IPS-20b (cell line): ENCODE results near the gene MIPEP.

Source experiments
- H3K27ac ChIP-seq: one replicate; pipeline ENCODE4 v1.5.1; 2013; ENCODE audit warnings: low read length
- H3K27me3 ChIP-seq: 2 replicates; pipeline ENCODE4 v1.6.1; 2013; ENCODE audit warnings: mild to moderate bottlenecking, low read length, inconsistent platforms; ENCODE audit not compliant: insufficient read depth
- H3K36me3 ChIP-seq: 2 replicates; pipeline ENCODE4 v1.6.1; 2013; ENCODE audit warnings: low read depth, mild to moderate bottlenecking, inconsistent platforms, low read length, moderate library complexity; ENCODE audit not compliant: insufficient read depth
- H3K4me1 ChIP-seq: 2 replicates; pipeline ENCODE4 v1.6.1; 2013; ENCODE audit warnings: mild to moderate bottlenecking, control low read depth, inconsistent platforms, low read length, moderate library complexity; ENCODE audit not compliant: insufficient read depth
- H3K4me3 ChIP-seq: 2 replicates; pipeline ENCODE4 v1.5.1; 2013; ENCODE audit warnings: mild to moderate bottlenecking, low read length, inconsistent platforms
- H3K9ac ChIP-seq: 2 replicates; pipeline ENCODE4 v1.6.1; 2013; ENCODE audit warnings: low read depth, mild to moderate bottlenecking, inconsistent platforms, low read length, moderate library complexity
- H3K9me3 ChIP-seq: 2 replicates; pipeline ENCODE4 v1.6.1; 2013; ENCODE audit warnings: mild to moderate bottlenecking, low read depth, low read length, inconsistent platforms; ENCODE audit not compliant: insufficient read depth

MIPEP gene

GRCh38 chr13:23735329-23735728, 153.9 kb downstream of the MIPEP start:
- Histone ChIP-seq H3K4me3 (no peak overlapping the region), H3K36me3 (no peaks in the 10 kb centered on the region)

GRCh38 chr13:23731709-23732108, 157.5 kb downstream of the MIPEP start:
- H3K4me1 ChIP-seq: peaks cover 3% of the 10 kb centered on the region; the same call in 1 of the 2 replicates
- H3K27ac ChIP-seq: no peak overlapping the region
- no peaks in the 10 kb centered on the region for H3K36me3 ChIP-seq
- H3K4me3 ChIP-seq: no peak overlapping the region
- no peak overlapping the region for H3K9ac ChIP-seq
- H3K9me3 ChIP-seq: no peaks in the 10 kb centered on the region
- no peaks in the 10 kb centered on the region for H3K27me3 ChIP-seq

More at GRCh38 chr13:23735329-23735728, 153.9 kb downstream of the MIPEP start:
- no peaks in the 10 kb centered on the region for H3K4me1 ChIP-seq
- H3K9ac ChIP-seq: no peak overlapping the region
- H3K27me3 ChIP-seq: no peaks in the 10 kb centered on the region
- H3K9me3 ChIP-seq: no peaks in the 10 kb centered on the region
- no peak overlapping the region for H3K27ac ChIP-seq

DNA sequence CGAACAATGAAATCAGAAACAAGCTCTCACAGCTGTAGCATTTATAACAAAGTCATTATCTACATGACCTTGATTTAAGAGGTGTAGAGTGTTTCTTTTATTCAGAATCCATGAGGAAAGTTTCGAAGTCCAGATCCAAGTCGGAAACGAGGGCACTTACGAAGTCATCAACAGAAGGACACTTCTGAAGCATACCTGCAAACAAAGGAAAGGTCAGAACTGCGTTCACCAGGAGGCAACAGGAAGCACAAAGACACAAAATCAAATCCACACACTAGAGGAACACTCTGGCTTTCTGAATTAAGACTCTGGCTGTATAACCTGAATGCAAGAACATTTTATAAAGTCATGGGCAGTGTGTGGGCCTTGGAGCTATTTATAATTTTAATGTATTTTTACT, 158.9 kb downstream of the MIPEP start:
- Histone ChIP-seq H3K27ac (no peak overlapping the region), H3K27me3 (no peaks in the 10 kb centered on the region), H3K9ac (no peak overlapping the region), H3K36me3 (no peaks in the 10 kb centered on the region), H3K4me1 (peaks cover 3% of the 10 kb centered on the region; the same call in 1 of the 2 replicates), H3K9me3 (no peaks in the 10 kb centered on the region), H3K4me3 (no peak overlapping the region)

DNA sequence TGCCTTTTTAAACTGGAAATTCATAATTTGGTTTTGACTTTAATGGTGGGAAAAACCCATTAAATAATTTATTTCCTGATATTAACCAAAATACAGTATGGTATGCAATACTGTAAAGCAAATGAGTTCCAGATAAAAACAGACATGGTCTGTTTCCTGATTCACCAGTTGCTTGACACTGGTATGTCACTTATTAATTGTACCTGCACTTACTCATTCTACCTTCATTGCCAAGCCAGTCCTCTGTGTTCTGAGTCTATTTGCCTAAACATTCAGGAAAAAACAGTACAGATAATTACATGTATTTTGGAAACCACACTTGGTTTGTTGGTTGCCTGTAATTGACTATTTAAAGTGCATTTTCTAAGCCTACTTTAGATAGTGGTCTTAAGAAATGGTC, 159.7 kb downstream of the MIPEP start:
- Histone ChIP-seq H3K4me1 (peaks cover 3% of the 10 kb centered on the region; the same call in 1 of the 2 replicates), H3K4me3 (no peak overlapping the region), H3K9me3 (no peaks in the 10 kb centered on the region), H3K27ac (no peak overlapping the region), H3K27me3 (no peaks in the 10 kb centered on the region), H3K36me3 (no peaks in the 10 kb centered on the region), H3K9ac (no peak overlapping the region)

DNA sequence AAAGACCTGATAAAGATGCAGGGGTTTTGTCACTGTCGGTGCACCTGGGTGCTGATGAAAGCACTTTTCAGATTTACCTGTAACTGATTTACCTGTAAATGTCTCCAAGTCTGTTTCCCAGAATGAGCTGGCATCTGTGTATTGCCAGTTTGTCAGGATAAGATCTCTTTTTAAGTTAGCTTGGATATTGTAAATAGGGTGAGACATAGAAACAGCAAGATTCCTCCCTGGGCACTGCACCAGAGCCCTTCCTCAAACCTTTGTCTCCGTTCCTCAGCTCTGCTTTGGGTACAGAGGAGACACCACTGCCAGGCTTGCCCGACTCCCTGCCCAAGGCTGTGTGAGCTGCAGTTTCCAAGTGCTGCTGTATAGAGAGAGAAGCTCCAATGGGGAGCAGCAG, 160.4 kb downstream of the MIPEP start:
- H3K9me3 ChIP-seq: no peaks in the 10 kb centered on the region
- H3K36me3 ChIP-seq: no peaks in the 10 kb centered on the region
- H3K9ac ChIP-seq: no peak overlapping the region
- no peak overlapping the region for H3K27ac ChIP-seq
- H3K4me1 ChIP-seq: peaks cover 3% of the 10 kb centered on the region; the same call in 1 of the 2 replicates
- H3K4me3 ChIP-seq: no peak overlapping the region
- H3K27me3 ChIP-seq: no peaks in the 10 kb centered on the region

DNA sequence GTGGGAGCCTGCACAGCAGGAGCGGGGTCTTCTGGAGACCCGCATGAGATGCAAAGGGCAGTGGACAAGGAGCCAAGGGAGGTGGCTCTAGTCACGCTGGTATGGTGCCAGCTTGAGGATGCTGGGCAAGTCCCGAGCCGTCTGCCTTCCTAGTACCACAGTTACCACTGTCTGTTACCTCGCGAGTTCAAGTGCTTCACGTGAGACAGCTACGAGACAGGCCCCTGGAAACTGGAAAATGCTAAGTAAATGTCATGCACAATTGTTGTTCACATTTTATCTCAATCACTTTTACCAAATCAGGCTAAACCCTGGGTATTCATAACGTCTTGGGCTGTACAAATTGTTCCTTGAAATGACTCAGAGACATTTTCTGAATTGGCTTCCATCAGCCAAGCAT, 163.3 kb downstream of the MIPEP start:
- Histone ChIP-seq H3K9ac (no peak overlapping the region), H3K27ac (no peak overlapping the region), H3K27me3 (no peaks in the 10 kb centered on the region), H3K9me3 (no peaks in the 10 kb centered on the region), H3K36me3 (no peaks in the 10 kb centered on the region), H3K4me1 (peaks cover 3% of the 10 kb centered on the region; the same call in 1 of the 2 replicates), H3K4me3 (no peak overlapping the region)

- Histone ChIP-seq H3K36me3 (no peaks in the 10 kb centered on the region), H3K4me1 (peaks cover 3% of the 10 kb centered on the region; the same call in 1 of the 2 replicates), H3K27me3 (no peaks in the 10 kb centered on the region), H3K27ac (no peak overlapping the region), H3K9ac (no peak overlapping the region), H3K4me3 (no peak overlapping the region), H3K9me3 (no peaks in the 10 kb centered on the region)
These were observed 164.8 kb downstream of the MIPEP start for GRCh38 chr13:23724196-23724970.

GRCh38 chr13:23723471-23723870, 165.7 kb downstream of the MIPEP start:
- H3K27me3 ChIP-seq: no peaks in the 10 kb centered on the region
- H3K4me3 ChIP-seq: no peak overlapping the region
- no peaks in the 10 kb centered on the region for H3K36me3 ChIP-seq
- H3K27ac ChIP-seq: no peak overlapping the region
- H3K4me1 ChIP-seq: peaks cover 3% of the 10 kb centered on the region; the same call in 1 of the 2 replicates
- no peaks in the 10 kb centered on the region for H3K9me3 ChIP-seq
- no peak overlapping the region for H3K9ac ChIP-seq

- Histone ChIP-seq H3K27ac (no peak overlapping the region), H3K27me3 (no peaks in the 10 kb centered on the region), H3K9me3 (no peaks in the 10 kb centered on the region), H3K9ac (no peak overlapping the region), H3K36me3 (no peaks in the 10 kb centered on the region), H3K4me3 (no peak overlapping the region), H3K4me1 (peaks cover 3% of the 10 kb centered on the region; the same call in 1 of the 2 replicates)
These were observed 166.3 kb downstream of the MIPEP start for GRCh38 chr13:23722726-23723453.

GRCh38 chr13:23718996-23719395, 170.2 kb downstream of the MIPEP start:
- H3K36me3 ChIP-seq: no peaks in the 10 kb centered on the region
- H3K27me3 ChIP-seq: no peaks in the 10 kb centered on the region
- no peak overlapping the region for H3K27ac ChIP-seq
- H3K4me1 ChIP-seq: no peaks in the 10 kb centered on the region
- H3K9me3 ChIP-seq: no peaks in the 10 kb centered on the region
- no peak overlapping the region for H3K9ac ChIP-seq
- H3K4me3 ChIP-seq: no peak overlapping the region

DNA sequence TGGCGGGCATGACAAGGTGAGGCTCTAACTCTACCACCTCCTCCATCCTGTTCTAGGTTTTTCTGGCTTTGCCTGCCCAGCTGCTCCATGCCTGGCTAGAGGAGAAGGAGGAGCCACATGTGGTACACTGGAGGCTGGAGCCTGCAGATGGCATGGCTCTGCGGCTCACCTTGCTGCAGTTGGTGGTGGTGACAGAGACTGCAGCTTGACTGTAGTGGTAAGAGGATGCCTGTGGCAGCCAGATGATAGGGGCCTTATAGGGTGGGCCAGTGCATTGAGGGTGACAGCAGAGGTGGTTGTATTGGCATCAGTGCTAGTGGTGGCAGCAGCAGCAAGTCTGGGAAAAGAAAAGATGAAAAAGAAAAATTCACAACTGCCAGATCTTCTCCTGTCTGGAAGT, 172.8 kb downstream of the MIPEP start:
- no peak overlapping the region for H3K9ac ChIP-seq
- H3K9me3 ChIP-seq: peaks cover 2% of the 10 kb centered on the region; the same call in 1 of the 2 replicates
- no peaks in the 10 kb centered on the region for H3K36me3 ChIP-seq
- H3K27me3 ChIP-seq: no peaks in the 10 kb centered on the region
- H3K27ac ChIP-seq: no peak overlapping the region
- H3K4me3 ChIP-seq: no peak overlapping the region
- H3K4me1 ChIP-seq: no peaks in the 10 kb centered on the region

DNA sequence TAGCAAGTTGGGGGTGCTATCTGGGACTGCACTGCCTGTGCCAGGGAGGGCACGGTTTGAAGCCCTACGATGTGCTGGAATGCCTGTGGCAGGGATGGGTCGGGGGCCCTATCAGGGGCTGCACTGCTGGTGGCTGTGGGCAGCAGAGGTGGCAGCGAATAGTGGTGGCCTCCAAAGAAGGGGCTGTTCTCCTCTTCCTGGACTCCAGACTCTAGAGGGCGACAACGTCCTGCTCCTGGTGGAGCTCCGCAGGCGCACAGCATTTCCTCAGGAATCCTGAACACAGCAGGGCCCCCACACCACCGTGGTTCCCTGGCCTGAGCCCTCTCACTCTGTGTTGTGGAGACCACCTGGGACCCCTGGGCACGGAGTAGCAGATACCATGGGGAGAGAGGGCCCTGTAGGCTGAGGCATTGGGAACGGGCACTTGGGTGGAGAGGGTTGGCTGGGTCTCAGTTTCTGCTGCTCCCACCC, 173.4 kb downstream of the MIPEP start:
- H3K36me3 ChIP-seq: no peaks in the 10 kb centered on the region
- peaks cover 2% of the 10 kb centered on the region; the same call in 1 of the 2 replicates for H3K9me3 ChIP-seq
- H3K4me3 ChIP-seq: no peak overlapping the region
- no peaks in the 10 kb centered on the region for H3K27me3 ChIP-seq
- H3K27ac ChIP-seq: no peak overlapping the region
- no peak overlapping the region for H3K9ac ChIP-seq
- H3K4me1 ChIP-seq: no peaks in the 10 kb centered on the region
